Measurements from ENCODE around the gene GMPPA.

Gene GMPPA

DNA sequence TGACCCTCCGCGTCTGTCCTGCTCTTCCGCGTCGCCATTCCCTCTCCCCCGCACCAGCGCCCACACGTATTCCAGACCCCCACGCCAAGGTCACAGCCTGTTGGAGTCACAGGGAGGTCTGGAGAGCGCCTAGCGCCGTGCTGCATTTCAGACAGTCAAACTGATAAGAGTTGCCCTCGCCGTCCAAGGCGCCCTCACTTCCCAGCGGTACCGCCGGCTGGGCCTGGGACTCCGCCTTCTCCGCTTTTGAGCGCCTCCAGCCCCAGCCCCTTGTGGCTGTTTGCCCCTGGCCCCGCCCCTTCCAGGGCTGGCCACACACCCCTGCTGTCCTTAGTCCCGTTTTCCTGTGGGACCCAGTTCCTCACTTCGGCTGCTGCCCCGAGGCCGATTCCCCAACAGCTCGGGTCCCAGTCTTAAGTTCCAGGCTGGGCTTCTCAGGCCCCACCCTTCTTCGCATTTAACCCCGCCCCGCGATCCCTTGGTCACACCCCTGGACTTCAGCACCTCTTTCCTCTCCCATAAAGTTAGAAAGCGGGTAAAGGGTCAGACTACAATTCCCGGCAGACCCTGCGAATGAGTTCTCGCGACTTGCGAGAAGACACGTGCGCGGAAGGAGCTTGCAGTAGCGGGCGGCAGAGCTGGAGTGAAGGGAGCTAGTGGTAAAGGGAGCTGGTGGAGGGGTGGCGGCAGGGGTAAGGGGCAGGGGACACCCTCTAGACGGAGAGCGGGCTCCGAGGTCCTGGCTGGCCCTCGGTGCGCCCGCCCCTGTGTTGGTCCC is at the start of gene GMPPA:
TSS of gene GMPPA (plus strand) at position 612 of the 778 bp plus-strand sequence. CDS start 1,085 bp downstream, outside the sequence.
- peak; percentile 98 for DNase-seq

GRCh38 chr2:219449609-219450008 is 49.1 kb upstream of the GMPPA start:
- no peak for DNase-seq

DNA sequence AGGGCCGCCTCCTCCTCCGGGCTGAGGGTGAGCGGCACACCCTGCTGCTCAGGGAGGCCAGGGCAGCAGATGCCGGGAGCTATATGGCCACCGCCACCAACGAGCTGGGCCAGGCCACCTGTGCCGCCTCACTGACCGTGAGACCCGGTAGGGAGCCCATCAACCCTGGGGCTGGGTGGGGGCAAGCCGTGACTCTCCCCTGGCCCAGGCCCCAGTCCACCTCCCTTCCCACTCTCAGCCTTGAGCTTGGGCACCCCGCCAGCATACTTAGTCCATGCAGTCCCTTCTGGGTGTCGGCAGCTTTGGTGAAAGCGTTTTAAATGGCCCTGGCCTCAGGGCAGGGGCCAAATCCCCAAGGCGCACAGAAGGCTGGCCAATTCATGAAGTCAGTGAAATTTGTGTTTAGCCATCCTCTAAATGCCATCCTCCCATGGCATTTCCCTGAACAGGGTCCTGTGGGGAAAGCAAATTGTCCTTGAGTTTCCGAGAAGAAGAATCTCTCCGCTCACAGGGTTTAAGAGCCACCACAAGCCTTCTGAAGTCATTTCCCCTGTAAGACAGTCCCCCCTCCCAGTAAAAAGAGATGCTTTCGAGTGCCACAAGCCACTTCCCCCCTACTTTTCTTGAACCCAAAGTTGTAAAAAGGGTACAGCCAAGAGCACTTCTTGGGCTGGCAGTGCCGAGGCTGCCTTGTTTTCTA is 46.9 kb upstream of the GMPPA start:
- DNase-seq = no peak

DNA sequence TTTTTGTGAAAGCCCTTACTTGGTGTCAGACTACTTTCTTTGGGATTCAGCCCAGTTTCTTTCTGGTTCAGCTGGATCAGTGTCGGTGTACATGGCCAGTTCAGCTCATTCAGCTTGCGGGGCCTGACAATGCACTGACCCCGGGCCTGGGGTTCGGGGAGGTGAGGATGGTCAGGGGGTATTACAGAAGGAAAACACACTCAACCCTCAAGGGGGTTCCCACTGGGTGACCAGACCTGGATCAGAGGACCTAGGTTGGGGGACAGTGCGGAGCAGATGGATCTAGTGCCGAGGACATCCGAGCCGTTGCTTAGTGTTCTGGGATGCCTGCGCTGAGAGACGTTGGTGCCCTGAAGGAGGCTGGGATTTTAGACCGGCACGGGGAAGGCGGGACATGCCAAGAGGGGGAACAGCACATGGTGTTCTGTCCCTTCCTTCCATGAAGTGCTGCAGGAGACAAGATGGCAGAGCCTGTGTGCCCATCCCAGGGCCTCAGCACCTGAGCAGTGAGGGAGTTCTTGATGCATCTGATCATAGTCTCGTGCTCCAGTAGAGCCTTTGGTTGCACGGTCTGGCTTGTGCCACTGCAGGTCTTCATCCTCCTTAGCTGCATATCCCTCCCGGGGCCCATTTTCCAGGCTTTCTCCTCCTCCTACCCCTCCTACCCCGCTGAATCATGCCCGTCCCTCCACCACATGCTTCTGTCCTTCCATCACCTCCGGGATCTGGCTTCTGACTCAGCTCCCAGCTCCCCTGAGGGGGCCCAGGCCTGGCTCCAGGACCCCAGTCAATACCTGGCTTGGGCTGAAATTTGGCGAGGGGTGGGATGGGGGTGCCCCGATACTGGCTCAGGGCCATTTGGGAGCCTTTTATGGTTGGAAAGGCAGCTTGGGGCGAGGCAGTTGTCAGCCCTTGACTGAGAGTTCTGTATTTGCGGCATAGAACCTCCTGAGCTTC is 46.1 kb upstream of the GMPPA start:
- peak; percentile 76 for DNase-seq

GRCh38 chr2:219453671-219454590 is 44.8 kb upstream of the GMPPA start:
- DNase-seq = peak; percentile 75

DNA sequence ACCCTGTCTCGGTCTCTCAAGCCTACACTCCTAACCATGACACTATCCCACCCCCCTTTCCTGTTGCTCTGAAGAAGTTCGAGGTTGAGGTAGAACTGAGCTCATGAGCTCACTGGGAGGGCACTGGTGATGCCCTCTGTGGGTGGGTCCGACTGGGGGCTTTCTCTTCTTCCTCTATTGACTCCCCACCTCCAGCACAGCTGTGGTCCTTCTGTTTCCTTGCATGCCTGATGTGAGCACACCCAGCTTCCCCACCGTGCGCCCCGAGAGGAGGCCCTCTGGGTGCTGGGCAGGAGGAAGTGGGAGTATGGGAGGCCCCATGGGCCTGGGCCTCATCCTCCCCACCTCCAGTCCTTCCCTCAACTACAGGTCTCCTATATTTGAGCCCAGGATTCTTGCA is 43.1 kb upstream of the GMPPA start:
- no peak for DNase-seq

DNA sequence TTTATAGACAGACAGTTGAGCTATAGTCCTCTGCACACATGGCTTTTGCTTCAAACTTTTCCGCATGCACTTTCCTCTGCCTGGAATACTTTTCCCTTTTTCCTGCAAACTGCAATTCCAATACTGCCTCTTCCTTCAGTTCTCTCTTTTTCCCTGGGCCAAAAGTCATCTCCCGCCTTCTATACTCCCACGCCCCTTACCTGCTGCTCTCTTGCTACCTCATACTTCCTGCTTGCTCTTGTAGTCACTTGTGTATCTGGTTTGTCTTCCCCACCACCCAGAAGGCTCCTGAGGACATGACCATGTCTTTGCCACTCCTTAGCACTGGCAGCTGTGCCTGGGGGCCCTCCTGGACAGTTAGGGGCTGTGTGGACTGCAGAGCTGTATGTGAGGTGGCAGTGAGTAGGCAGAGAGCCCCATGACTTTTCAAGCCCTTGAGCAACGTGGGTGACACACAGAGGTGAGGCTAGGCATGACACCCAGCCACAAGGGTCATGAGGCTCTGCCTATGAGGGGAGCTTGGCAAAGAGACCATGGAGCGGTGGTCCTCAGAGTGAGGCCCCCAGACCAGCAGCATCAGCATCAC is 40.8 kb upstream of the GMPPA start:
- no peak for DNase-seq

DNA sequence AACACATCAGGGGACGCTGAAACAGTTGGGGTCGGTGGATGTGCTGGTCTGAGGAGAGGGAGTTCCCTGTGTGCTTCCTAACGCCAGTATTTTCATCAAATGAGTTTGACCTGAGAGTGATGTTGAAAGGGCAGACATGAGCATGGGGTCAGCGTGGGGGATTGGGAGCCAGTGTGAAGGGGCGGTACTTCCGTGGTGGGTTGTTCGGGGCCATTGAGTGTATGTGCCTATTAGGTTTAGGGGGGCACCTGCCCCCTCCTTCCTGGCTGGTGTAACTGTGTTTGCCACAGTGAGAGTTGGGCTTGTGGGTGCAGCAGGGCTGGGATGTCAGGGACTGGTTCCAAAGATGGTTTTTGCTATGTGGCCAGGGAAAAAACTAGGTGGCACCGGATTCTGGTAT is 39.7 kb upstream of the GMPPA start:
- no peak for DNase-seq

- peak; percentile 73 for DNase-seq
Measured at GRCh38 chr2:219459460-219460311, 39.0 kb upstream of the GMPPA start.

DNA sequence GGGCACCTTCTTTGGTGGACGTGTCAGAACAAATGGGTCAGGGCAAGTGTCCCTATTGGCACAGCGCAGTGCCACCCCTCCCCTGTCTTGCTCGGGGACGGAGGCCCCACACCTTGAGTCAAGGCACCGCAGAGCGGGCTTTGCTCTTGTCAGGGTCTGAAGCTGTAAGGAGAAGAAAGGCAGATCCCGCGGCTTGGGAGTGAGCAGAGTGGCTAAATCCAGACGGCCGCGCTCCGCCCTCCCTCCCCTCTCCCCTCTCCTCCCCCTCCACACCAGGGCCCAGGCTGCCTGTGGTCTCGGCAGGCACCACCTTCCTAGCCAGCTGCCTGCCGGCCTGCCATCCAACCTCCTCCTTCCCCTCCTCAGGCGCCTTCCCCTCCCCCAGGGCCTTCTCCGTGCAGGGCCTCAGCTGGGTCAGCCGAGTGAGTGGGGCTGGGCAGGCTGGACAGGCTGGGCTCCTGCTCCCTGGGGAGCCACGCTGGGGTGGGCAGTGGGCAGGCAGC is 38.2 kb upstream of the GMPPA start:
- peak; percentile 77 for DNase-seq

- DNase-seq = no peak
Measured at GRCh38 chr2:219461047-219461514, 37.6 kb upstream of the GMPPA start.

DNA sequence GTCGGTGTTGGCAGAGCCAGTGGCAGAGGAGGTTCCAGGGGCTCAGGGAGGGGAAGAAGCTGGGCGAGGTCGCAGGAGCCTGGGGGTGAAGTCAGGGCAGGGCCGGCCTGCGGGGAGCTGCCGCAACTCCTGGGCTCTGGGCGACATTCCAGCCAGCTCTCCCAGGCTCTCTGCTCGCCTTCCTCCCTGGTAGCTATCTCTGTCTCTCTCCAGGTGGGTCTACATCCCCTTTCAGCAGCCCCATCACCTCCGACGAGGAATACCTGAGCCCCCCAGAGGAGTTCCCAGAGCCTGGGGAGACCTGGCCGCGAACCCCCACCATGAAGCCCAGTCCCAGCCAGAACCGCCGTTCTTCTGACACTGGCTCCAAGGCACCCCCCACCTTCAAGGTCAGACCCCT is 37.0 kb upstream of the GMPPA start:
- DNase-seq = no peak

DNA sequence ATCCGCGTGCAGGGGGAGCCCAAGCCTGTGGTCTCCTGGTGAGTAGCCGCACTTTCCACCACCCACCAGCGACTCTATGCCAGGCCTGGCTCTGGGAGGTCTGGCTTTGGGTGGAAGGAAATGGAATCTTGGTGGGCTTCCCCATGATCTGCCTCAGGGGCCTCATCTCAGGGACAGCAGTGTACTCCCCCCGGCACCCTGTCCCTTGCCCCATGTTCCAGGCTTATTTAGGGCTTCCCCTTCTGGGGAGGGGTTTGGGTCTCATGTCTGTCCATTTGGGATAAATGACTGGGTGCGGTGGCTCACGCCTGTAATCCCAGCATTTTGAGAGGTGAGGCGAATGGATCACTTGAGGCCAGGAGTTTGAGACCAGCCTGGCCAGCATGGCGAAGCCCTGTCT is 36.3 kb upstream of the GMPPA start:
- DNase-seq = no peak

DNA sequence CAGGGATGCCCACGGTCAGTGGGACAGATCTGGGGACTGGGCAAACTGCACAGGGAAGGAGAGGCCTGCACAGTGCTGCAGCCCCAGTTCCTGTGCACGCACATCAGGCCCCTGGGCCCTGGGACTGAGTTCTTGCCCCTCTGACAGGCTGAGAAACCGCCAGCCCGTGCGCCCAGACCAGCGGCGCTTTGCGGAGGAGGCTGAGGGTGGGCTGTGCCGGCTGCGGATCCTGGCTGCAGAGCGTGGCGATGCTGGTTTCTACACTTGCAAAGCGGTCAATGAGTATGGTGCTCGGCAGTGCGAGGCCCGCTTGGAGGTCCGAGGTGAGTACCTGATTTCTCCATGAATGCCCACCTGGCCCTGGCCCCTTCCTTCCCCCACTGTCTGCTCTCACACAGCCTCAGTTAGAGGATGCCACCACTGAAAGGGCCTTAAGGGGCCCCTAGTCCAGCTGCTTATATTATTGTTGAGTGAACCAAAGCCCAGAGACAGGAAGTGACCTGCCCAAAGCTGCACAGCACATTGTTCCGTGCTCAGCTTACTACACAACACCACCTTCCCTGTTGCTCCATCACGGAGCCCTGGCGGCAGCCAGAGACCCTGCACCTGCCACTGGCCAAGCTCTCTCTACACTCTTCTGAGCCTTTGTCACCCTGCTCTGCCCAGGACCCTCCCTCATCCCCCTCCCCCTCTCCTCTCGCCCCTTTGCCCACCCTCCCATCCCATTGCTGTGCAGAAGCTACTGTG is 34.2 kb upstream of the GMPPA start:
- DNase-seq = no peak

DNA sequence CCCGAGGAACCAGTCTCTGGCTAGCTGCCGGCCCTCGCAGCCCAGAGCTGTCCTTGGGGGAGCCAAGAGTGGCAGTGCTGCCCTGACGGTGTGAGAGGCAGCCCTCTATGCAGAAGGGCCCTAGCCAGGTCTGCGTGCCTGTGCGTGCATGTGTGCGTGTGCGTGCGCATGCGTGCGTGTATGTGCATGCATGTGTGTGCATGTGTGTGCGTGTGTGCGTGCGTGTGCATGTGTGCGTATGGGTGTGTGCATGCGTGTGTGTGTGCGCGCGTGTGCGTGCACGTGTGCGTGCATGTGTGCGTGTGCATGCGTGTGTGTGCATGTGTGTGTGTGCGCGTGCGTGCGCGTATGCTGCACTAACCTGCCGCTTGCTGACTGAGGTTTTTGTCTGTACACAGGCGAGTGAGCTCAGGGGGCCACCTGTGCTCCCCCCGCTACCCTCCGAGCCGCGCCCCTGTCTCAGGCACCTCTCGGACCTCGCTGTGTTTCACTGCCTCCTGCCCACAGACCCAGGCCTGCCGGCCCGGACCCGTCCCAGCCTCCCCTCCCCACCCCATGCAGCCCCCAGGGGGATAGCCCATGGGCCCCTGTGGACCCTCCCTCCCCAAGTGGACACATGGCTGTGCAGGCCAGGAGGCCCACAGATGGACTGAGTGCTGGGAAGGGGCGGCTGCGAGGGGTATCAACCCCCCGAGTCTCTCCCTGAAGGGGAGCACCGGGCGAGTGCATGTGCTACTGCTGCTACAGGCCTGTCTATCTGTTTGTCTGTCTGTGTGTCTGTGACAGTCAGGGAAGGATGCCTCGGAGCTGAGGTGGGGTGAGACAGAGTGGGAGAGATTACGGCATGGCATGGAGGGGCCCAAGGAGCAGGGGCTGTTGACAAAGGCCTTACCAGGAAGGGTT is 32.8 kb upstream of the GMPPA start:
- DNase-seq = no peak

DNA sequence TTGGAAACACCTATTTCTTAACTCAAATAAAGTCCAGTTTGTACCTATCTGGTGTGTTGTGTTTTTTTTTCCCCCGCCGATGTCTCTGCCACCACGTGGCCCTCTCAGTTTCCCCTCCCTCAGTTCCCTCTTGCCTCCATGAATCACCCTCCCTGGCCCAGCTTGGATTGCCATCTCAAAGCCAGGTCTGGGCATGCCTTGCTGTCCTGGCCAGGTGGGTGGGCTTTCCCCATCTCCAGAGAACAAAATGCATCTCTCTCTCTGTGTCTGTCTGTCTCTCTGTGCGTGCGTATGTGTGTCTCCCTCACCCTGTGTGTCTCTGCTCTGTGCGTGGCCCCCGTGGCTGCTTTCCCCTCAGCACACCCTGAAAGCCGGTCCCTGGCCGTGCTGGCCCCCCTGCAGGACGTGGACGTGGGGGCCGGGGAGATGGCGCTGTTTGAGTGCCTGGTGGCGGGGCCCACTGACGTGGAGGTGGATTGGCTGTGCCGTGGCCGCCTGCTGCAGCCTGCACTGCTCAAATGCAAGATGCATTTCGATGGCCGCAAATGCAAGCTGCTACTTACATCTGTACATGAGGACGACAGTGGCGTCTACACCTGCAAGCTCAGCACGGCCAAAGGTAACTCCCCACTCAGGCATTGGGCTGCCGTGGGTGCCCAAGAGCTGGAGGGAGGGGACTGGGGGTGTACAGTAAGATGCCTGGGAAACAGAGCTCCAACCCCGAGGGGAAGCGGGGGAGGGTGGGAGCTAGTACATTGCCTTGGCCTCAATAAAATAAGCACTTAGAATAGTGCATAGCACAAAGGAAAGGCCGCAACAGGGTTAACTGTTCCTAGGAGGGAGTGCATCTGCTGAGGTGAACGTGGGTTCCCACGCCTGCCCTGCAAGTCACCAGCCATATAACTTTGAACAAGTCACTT is 31.6 kb upstream of the GMPPA start:
- DNase-seq = no peak

DNA sequence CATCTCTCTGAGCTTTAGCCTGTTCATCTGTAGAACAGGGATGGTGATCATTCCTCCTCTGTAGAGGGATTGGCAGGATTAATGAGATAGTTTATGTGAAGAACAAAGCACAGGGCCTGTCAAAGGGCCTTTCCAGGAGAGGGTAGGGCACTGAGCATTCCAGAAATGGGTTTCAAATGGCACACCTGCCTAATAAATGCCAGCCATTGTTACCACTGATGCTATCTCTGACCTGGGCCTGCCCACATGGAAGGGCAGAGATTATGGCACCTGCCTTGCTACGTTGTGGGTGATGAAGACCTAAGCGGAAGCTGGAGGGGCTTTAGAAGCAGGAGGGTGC is 31.0 kb upstream of the GMPPA start:
- no peak for DNase-seq
